ENCODE results near the gene SEL1L3. TPM values are rescaled to one million over a fixed set of nuclear protein-coding genes. Genes with fewer than 3 reads are reported as not detected.

The SEL1L3 gene
- total RNA-seq, 1 donor from 2014 or later = 24.9 TPM

GRCh38 chr4:25900310-25900709 is 37.5 kb upstream of the SEL1L3 start:
- H3K9me3 ChIP-seq (ENCODE audit: insufficient read depth, low read depth, low read length) = no peaks in the 10 kb centered on the region
- H3K36me3 ChIP-seq (ENCODE audit: insufficient read depth, low read length) = no peaks in the 10 kb centered on the region
- H3K27me3 ChIP-seq (ENCODE audit: insufficient read depth, low read length) = peaks cover 2% of the 10 kb centered on the region
- H4K20me1 ChIP-seq (ENCODE audit: insufficient read depth, low read length) = no peaks in the 10 kb centered on the region
- H3K4me2 ChIP-seq (ENCODE audit: low read length) = peak overlapping the region; percentile 13
- peaks cover 13% of the 10 kb centered on the region for H3K4me1 ChIP-seq (ENCODE audit: insufficient read depth, low read length)
- no peaks in the 10 kb centered on the region for H3K36me3 Mint-ChIP-seq (ENCODE audit: low read depth, unreplicated experiment)
- H3K4me1 Mint-ChIP-seq (ENCODE audit: low read depth, unreplicated experiment) = peaks cover 2% of the 10 kb centered on the region
- no peak overlapping the region for H2AFZ ChIP-seq (ENCODE audit: low read depth, low read length)
- no peak for DNase-seq (ENCODE audit: low read depth)
- no peak overlapping the region for H3K4me3 ChIP-seq (ENCODE audit: insufficient read depth, low read depth, low read length)
- no peak overlapping the region for H3K27ac ChIP-seq (ENCODE audit: low read depth, low read length)
- H3K27me3 Mint-ChIP-seq (ENCODE audit: low read depth, unreplicated experiment) = peaks cover 7% of the 10 kb centered on the region
- no peak for FAIRE-seq
- no peaks in the 10 kb centered on the region for H3K9me3 Mint-ChIP-seq (ENCODE audit: unreplicated experiment)
- H3K9ac ChIP-seq (ENCODE audit: low read length) = no peak overlapping the region
- TF ChIP-seq CTCF (IDR thresholded peaks at IDR 0.05; ENCODE audit: insufficient read depth, low read depth, low read length) = no peak
- no peak overlapping the region for H3K4me3 Mint-ChIP-seq (ENCODE audit: unreplicated experiment)
- no peaks in the 10 kb centered on the region for H3K79me2 ChIP-seq (ENCODE audit: insufficient read depth, low read length)
- H3K27ac Mint-ChIP-seq (ENCODE audit: unreplicated experiment) = no peak overlapping the region

- no peaks in the 10 kb centered on the region for H3K79me2 ChIP-seq (ENCODE audit: insufficient read depth, low read length)
- no peak overlapping the region for H3K4me2 ChIP-seq (ENCODE audit: low read length)
- no peaks in the 10 kb centered on the region for H3K27me3 ChIP-seq (ENCODE audit: insufficient read depth, low read length)
- Mint-ChIP-seq H3K27ac (ENCODE audit: unreplicated experiment) (no peak overlapping the region), H3K27me3 (ENCODE audit: low read depth, unreplicated experiment) (peaks cover 3% of the 10 kb centered on the region), H3K4me1 (ENCODE audit: low read depth, unreplicated experiment) (no peaks in the 10 kb centered on the region), H3K9me3 (ENCODE audit: unreplicated experiment) (no peaks in the 10 kb centered on the region), H3K4me3 (ENCODE audit: unreplicated experiment) (no peak overlapping the region), H3K36me3 (ENCODE audit: low read depth, unreplicated experiment) (no peaks in the 10 kb centered on the region)
- H4K20me1 ChIP-seq (ENCODE audit: insufficient read depth, low read length) = no peaks in the 10 kb centered on the region
- no peaks in the 10 kb centered on the region for H3K9me3 ChIP-seq (ENCODE audit: insufficient read depth, low read depth, low read length)
- no peak overlapping the region for H2AFZ ChIP-seq (ENCODE audit: low read depth, low read length)
- DNase-seq (ENCODE audit: low read depth) (no peak), FAIRE-seq (no peak)
- H3K36me3 ChIP-seq (ENCODE audit: insufficient read depth, low read length) = no peaks in the 10 kb centered on the region
- H3K27ac ChIP-seq (ENCODE audit: low read depth, low read length) = no peak overlapping the region
- TF ChIP-seq CTCF (IDR thresholded peaks at IDR 0.05; ENCODE audit: insufficient read depth, low read depth, low read length) (no peak), EZH2 (IDR thresholded peaks at IDR 0.05; ENCODE audit: insufficient read depth, low read length) (no peak)
- no peak overlapping the region for H3K9ac ChIP-seq (ENCODE audit: low read length)
- peaks cover 13% of the 10 kb centered on the region for H3K4me1 ChIP-seq (ENCODE audit: insufficient read depth, low read length)
- no peak overlapping the region for H3K4me3 ChIP-seq (ENCODE audit: insufficient read depth, low read depth, low read length)
These were observed 34.2 kb upstream of the SEL1L3 start for GRCh38 chr4:25896776-25897539.

- no peaks in the 10 kb centered on the region for H3K4me1 Mint-ChIP-seq (ENCODE audit: low read depth, unreplicated experiment)
- no peak for FAIRE-seq
- H3K27me3 ChIP-seq (ENCODE audit: insufficient read depth, low read length) = no peaks in the 10 kb centered on the region
- H3K36me3 ChIP-seq (ENCODE audit: insufficient read depth, low read length) = no peaks in the 10 kb centered on the region
- H3K79me2 ChIP-seq (ENCODE audit: insufficient read depth, low read length) = no peaks in the 10 kb centered on the region
- H4K20me1 ChIP-seq (ENCODE audit: insufficient read depth, low read length) = no peaks in the 10 kb centered on the region
- no peaks in the 10 kb centered on the region for H3K9me3 Mint-ChIP-seq (ENCODE audit: unreplicated experiment)
- no peaks in the 10 kb centered on the region for H3K36me3 Mint-ChIP-seq (ENCODE audit: low read depth, unreplicated experiment)
- no peaks in the 10 kb centered on the region for H3K27me3 Mint-ChIP-seq (ENCODE audit: low read depth, unreplicated experiment)
- H3K4me1 ChIP-seq (ENCODE audit: insufficient read depth, low read length) = peaks cover 4% of the 10 kb centered on the region
- no peak overlapping the region for H3K9ac ChIP-seq (ENCODE audit: low read length)
- no peak overlapping the region for H3K4me3 Mint-ChIP-seq (ENCODE audit: unreplicated experiment)
- no peak overlapping the region for H3K4me2 ChIP-seq (ENCODE audit: low read length)
- H3K4me3 ChIP-seq (ENCODE audit: insufficient read depth, low read depth, low read length) = no peak overlapping the region
- H3K27ac ChIP-seq (ENCODE audit: low read depth, low read length) = no peak overlapping the region
- no peak overlapping the region for H2AFZ ChIP-seq (ENCODE audit: low read depth, low read length)
- no peaks in the 10 kb centered on the region for H3K9me3 ChIP-seq (ENCODE audit: insufficient read depth, low read depth, low read length)
- no peak for DNase-seq (ENCODE audit: low read depth)
- no peak overlapping the region for H3K27ac Mint-ChIP-seq (ENCODE audit: unreplicated experiment)
- TF ChIP-seq CTCF (IDR thresholded peaks at IDR 0.05; ENCODE audit: insufficient read depth, low read depth, low read length) (no peak), EZH2 (IDR thresholded peaks at IDR 0.05; ENCODE audit: insufficient read depth, low read length) (no peak)
These were observed 30.0 kb upstream of the SEL1L3 start for GRCh38 chr4:25892796-25893195.

Measured in astrocyte (in vitro differentiated cells and primary cell).